Measurements from ENCODE around the gene TTC39B.

- no peak for TF ChIP-seq POLR2A (IDR thresholded peaks at IDR 0.05)
- TF ChIP-seq, protein P1, sequence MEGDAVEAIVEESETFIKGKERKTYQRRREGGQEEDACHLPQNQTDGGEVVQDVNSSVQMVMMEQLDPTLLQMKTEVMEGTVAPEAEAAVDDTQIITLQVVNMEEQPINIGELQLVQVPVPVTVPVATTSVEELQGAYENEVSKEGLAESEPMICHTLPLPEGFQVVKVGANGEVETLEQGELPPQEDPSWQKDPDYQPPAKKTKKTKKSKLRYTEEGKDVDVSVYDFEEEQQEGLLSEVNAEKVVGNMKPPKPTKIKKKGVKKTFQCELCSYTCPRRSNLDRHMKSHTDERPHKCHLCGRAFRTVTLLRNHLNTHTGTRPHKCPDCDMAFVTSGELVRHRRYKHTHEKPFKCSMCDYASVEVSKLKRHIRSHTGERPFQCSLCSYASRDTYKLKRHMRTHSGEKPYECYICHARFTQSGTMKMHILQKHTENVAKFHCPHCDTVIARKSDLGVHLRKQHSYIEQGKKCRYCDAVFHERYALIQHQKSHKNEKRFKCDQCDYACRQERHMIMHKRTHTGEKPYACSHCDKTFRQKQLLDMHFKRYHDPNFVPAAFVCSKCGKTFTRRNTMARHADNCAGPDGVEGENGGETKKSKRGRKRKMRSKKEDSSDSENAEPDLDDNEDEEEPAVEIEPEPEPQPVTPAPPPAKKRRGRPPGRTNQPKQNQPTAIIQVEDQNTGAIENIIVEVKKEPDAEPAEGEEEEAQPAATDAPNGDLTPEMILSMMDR (IDR thresholded peaks at IDR 0.05) = no peak
- no peak for TF ChIP-seq POLR2AphosphoS5 (IDR thresholded peaks at IDR 0.05)
- TF ChIP-seq EP300 (IDR thresholded peaks at IDR 0.05) = no peak
These were observed 66.1 kb downstream of the TTC39B start for GRCh38 chr9:15240927-15241326.
